Fibroblast of gingiva (primary cell): Measurements from ENCODE around the gene NTNG2.
"Not testable (repeated sequence)": the region's sequence is repeated elsewhere in the genome, so short reads cannot be mapped to it uniquely, and the experiment has no call there.

ENCODE experiments used
- DNase-seq: peaks from one replicate; pipeline ENCODE4 v3.0.0-alpha.2; 2011; ENCODE audit warnings: low read depth

NTNG2 gene

GRCh38 chr9:132161743-132162184 lies at the start of gene NTNG2:
NTNG2 (plus strand) TSS chr9:132162058; CDS start chr9:132166832, 4,774 bp downstream.
- no peak for DNase-seq

GRCh38 chr9:132114102-132114707 lies 47.7 kb upstream of the NTNG2 start:
- DNase-seq = peak; percentile 32

GRCh38 chr9:132116583-132116982 lies 45.3 kb upstream of the NTNG2 start:
- no peak for DNase-seq

DNA sequence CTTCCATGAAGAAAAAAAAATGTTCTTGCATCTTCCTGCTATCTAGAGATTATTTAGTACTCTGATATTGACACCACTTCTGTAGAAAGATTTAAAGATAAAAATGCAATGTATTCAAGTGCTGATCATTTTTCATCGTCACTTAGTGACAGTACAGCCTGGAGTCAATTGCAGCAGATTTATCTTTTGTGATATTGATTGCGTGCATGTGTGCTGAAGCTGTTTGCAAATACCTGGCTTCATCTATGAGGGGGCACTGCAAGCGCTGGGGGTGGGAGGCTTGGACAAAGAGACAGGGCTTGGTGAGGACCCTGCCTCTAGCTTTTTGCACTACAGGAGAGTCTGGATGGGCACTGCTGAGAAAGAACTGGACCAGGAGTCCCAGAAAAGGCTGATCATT lies 44.2 kb upstream of the NTNG2 start:
- no peak for DNase-seq

DNA sequence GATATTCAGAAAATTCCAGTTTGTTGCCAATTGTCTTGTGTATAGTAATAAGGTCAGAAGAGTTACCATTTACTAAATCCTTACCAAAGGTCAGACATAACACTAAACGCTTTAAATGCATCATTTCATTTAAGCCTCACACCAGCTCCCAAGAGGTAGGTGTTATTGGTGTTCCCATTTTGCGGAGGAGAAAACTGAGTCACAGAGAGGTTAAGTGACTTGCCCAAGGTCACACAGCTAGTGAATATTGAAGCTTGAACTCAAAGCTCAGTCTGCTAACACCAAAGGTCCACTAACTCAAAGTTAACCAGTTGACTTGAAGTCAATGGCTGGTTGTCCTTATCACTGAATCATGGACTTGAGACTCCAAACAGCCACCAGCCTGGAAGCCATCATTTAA lies 40.8 kb upstream of the NTNG2 start:
- DNase-seq = no peak

GRCh38 chr9:132124800-132125199 lies 37.1 kb upstream of the NTNG2 start:
- no peak for DNase-seq

GRCh38 chr9:132125361-132125760 lies 36.5 kb upstream of the NTNG2 start:
- DNase-seq = no peak

GRCh38 chr9:132125944-132126679 lies 35.7 kb upstream of the NTNG2 start:
- no peak for DNase-seq

DNA sequence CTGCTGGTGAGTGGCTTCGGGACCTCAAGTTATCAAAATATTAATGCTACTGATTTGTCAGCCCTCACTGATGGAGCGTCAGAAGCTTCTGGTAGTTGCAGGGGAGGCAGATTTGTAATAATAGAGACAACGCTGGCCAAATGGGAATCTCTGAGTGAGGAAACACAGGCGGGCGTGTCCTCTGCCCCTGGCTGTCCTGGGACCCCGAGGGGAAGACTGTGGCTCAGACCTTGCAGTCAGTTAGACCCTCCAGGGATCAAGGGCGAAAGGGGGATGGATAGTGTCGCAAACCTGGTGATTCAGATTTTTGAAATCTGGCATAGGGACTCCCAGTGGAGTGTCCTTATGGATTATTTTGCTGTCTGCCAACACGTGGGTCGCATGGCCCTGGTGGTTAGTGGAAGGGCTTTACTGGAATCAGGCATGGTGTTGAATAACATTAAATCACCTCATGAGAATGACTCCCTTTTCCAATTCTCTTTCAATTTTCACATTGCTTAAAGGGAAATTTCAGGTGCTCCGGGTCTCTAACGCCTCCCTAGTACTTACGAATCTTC lies 35.1 kb upstream of the NTNG2 start:
- no peak for DNase-seq

- DNase-seq = no peak
Observed at GRCh38 chr9:132127888-132128534, 33.8 kb upstream of the NTNG2 start.

- no peak for DNase-seq
Observed at GRCh38 chr9:132129535-132129934, 32.3 kb upstream of the NTNG2 start.

- not testable (repeated sequence) for DNase-seq
Observed at GRCh38 chr9:132134085-132134484, 27.8 kb upstream of the NTNG2 start.

DNA sequence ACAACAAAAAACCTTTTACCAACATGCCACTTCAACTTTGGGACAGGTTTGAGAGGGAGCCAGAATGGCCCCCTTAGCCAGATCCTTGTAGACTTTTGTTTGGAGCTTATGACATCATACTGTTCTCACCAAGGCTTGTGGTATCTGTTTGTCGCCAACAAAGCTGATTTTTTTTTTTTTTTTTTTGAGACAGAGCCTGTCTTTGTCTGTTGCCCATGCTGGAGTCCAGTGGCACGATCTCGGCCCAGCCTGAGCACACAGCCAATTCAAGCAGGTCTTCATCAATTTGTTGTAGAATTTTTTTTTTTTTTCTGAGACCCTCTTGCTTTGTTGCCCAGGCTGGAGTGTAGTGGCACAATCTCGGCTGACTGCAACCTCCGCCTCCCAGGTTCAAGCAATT lies 26.4 kb upstream of the NTNG2 start:
- no peak for DNase-seq

DNA sequence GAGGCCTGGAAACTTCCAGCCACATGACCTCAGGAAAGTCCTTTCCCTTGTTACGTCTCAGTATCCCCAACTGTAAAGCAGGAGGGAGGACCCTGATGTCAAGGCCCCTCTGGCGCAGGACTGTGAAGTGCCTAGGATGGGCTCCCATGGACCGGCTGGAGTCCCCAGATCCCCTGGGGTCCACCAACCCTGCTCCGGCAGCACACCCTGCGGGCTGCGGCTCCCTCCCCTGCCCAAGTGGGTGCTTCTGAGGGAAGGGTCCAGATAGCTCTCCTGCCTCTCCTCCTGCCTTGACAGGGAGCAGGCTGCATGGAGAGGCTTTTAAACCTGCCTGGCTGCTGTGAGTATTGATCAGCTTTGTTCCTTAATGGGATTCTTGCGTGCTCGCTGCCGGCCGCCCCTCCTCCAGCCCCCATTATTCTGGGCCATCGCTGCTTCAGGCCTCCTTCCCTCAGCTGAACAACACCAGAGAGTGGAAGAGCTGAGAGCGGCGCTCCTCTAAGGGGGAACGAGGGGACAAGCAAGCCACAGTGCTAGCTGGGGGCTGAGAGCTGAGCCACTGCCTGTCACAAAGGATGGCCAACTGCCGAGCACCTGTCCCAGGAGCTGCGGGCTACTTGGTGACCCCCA lies 25.6 kb upstream of the NTNG2 start:
- DNase-seq = no peak

- no peak for DNase-seq
Observed at GRCh38 chr9:132141344-132141947, 20.4 kb upstream of the NTNG2 start.

GRCh38 chr9:132141948-132142594 lies 19.8 kb upstream of the NTNG2 start:
- no peak for DNase-seq

DNA sequence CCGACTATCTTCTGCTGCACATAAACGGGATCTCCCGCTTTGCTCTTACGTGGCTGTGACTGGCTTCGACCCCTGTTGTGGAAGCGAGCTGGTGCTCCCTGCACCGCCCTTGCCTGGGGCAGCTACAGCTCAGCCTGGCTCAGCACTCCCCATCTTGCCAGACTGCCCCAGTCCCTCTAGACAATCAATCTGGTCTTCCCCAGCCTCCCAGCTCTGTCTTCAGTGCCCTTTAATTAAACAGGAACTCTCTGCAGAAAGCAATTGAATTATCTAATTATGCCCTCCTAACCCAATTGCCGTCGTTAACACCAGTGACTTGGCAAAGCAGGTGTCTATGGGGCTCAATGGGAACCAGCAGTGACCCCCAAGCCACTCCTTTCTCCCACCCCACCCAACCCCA lies 18.9 kb upstream of the NTNG2 start:
- DNase-seq = no peak

GRCh38 chr9:132143359-132143758 lies 18.5 kb upstream of the NTNG2 start:
- DNase-seq = no peak

DNA sequence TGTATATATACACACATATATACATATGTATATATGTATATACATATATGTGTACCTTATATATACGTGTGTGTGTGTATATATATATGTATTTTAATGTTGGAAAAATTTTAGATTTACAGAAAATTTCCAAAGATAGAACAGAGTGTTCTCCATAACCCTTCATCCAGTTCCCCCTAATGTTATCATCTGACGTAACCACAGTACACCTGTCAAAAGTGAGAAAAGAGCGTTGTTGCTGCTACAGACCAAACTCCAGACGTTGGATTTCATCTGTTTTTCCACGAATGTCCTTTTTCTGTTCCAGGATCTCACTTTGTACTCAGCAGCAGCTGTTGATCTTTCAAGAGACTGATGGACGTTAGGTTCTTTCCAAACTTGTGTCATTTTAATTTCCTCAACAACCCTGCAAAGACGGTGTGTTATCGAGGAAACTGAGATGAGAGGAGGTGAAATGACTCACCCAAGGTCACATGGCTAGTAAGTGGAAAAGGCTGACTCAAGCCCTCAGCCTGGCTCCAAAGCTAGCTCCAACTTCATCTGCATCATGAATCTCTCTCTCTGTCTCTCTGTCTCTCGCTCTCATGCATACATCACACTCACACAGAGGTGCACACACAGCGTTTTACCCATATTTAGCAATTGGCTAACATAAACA lies 17.0 kb upstream of the NTNG2 start:
- DNase-seq = no peak

DNA sequence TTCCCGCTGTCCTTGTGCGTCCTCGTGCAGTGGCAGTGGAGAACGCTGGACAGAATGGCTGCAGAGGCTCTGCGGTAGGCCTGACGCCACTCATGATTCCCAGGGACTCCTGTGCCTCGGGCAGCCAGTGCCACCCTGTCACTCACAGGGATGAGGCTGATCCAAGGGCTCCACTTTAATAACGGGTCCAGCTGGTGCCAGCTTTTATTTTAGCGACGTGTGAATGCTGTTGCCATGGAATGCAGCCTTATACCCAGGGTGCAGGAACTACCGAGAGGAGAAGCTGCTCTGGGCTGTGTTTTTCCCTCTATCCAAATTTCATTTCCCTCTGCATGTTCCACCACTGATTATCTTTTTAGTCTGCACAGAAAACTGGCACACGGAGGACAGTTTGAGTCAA lies 15.8 kb upstream of the NTNG2 start:
- no peak for DNase-seq

- no peak for DNase-seq
Observed at GRCh38 chr9:132146575-132146974, 15.3 kb upstream of the NTNG2 start.
